Glomerular endothelial cell (primary cell): ENCODE results near the gene SIN3B. TPM values are rescaled to one million over a fixed set of nuclear protein-coding genes. Genes with fewer than 3 reads are reported as not detected.

Source experiments
- total RNA-seq: library from RNA; depleted of rRNA; stranded (reverse); fragments of >200 nt; gene quantifications from 2 replicates; pipeline ENCODE4 v1.2.3, GENCODE V29; 2015

SIN3B gene
- total RNA-seq, 1 donor from 2014 or later, result 76.2 TPM

Other genes with a start within 250 kb of the SIN3B start
- 9.1 and 11.7 TPM in 2 replicates for gene MED26, start 201.2 kb upstream of the SIN3B start, total RNA-seq
- 66.9 and 85.6 TPM in 2 replicates for gene SMIM7, start 169.3 kb upstream of the SIN3B start, total RNA-seq
- gene TMEM38A, start 168.3 kb upstream of the SIN3B start, total RNA-seq, result 0.34 and 1.2 TPM in 2 replicates
- gene NWD1, start 109.6 kb upstream of the SIN3B start, total RNA-seq, result 0.10 TPM in 1 of 2 replicates, not detected in the other
- gene F2RL3, start 59.6 kb downstream of the SIN3B start, total RNA-seq, result 12.4 and 79.1 TPM in 2 replicates
- 3.4 and 4.4 TPM in 2 replicates for gene CPAMD8, start 197.4 kb downstream of the SIN3B start, total RNA-seq
- 2.8 and 4.9 TPM in 2 replicates for gene HAUS8, start 246.1 kb downstream of the SIN3B start, total RNA-seq
- 93.1 and 125 TPM in 2 replicates for gene MYO9B, start 246.4 kb downstream of the SIN3B start, total RNA-seq